GM19193 (cell line): ENCODE measurements around the gene TRIM28.
A peak's percentile ranks its signal among the peaks of the same experiment; 100 is the strongest.

Source experiments
- POLR2A ChIP-seq: IDR thresholded peaks from 4 replicates; pipeline ENCODE4 v1.6.1; 2011; ENCODE audit not compliant: insufficient read depth, insufficient read length; ENCODE audit errors: extremely low read depth

The TRIM28 gene

DNA sequence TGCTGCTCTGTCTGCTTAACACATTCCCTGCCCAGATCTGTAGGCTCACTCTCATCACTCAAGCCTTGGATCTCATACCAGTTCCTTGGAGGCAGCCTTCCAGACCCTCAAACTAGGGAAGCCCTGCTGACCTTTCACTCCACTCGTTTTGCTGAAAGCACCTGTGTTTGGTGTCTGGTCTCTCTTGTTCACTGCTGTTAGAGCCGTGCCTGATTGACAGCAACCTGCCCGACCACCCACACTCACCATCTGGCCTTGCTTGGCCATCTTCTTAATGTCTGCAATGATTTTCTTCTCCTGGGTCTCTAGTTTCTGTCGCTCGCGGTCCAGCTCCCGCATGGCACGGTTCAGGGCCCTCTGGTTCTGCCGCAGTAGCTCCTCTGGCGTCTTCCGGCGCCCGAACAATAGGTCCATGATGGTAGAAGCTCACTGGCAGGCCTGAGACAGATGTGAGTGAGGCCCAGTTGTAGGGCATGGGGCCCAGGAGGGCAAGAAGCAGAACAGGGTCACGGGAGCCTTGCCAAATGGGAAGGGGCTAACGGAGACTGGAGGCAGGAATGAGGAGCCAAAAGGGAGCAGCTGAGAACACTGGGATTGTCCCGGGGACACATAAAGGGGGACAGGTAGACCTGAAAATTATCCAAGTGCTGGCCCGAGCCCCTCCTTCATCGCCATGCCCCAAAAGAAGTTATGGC is 10.1 kb downstream of the TRIM28 start:
- TF ChIP-seq POLR2A = no peak

GRCh38 chr19:58554494-58555368 is 10.9 kb downstream of the TRIM28 start, which contains the start of gene CHMP2A:
Gene CHMP2A (minus strand): TSS chr19:58555105. CDS start chr19:58554212, 893 bp downstream.
- peak; percentile 81 for TF ChIP-seq POLR2A

DNA sequence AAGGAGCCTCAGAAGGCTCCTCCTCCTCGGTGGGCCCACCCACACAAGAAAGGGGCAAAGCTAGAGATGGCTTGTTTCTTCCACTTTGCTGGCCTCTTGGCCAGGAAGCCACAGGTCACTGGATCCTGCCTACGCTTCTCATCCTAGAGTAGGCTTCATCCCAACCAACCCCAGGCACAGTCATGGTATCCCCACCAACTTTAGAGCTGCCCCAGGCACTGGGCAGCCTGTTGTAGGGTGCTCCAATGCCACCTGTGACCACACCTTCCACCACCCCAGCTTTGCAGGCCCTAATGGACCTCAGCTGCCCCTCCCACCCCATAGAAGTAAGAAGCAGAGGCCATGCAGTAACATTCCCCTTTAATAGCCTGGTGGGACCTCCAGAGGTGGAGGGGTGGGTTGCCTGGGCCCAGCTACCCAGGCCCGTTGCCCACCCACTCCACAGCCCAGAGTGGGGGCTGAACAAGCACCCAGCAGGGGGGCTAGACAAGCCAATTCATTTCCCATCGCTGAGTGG is 11.6 kb downstream of the TRIM28 start:
- no peak for TF ChIP-seq POLR2A

GRCh38 chr19:58555920-58556621 is 12.2 kb downstream of the TRIM28 start:
- no peak for TF ChIP-seq POLR2A

GRCh38 chr19:58556622-58557220 is 12.9 kb downstream of the TRIM28 start:
- no peak for TF ChIP-seq POLR2A

GRCh38 chr19:58557221-58558065 is 13.6 kb downstream of the TRIM28 start:
- TF ChIP-seq POLR2A = no peak

DNA sequence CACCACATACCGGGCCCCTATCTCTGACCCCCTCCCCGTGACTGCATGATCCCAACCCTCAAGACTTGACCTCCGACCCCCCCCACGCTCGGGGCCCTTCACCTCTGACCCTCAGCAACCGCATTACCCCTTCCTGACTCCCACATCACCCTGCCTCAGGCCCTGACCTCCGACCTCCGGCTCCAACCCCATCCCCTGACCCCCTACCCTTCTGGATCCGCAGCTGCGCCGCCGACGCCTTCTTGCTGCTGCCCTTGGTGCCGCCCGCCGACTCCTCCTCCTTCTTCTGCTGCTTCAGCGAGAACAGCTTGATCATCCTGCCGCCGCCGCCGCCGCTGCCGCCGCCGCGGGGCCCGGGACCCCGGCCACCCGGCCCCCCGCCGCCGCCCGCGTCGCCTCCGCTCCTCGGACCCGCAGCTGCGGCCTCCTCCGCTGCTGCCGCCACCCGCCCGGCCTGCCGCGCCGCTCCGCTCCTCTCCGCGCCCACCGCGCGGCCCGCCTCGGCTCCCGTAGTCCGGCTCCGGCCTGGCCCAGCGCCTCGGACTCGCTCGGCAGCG is 14.3 kb downstream of the TRIM28 start, which contains the start of gene UBE2M:
TSS of gene UBE2M (minus strand) at position 546 of the 557 bp plus-strand sequence. CDS start at position 316, 230 bp downstream.
- TF ChIP-seq POLR2A = peak; percentile 48

GRCh38 chr19:58558623-58559274 is 14.9 kb downstream of the TRIM28 start:
- peak; percentile 54 for TF ChIP-seq POLR2A

DNA sequence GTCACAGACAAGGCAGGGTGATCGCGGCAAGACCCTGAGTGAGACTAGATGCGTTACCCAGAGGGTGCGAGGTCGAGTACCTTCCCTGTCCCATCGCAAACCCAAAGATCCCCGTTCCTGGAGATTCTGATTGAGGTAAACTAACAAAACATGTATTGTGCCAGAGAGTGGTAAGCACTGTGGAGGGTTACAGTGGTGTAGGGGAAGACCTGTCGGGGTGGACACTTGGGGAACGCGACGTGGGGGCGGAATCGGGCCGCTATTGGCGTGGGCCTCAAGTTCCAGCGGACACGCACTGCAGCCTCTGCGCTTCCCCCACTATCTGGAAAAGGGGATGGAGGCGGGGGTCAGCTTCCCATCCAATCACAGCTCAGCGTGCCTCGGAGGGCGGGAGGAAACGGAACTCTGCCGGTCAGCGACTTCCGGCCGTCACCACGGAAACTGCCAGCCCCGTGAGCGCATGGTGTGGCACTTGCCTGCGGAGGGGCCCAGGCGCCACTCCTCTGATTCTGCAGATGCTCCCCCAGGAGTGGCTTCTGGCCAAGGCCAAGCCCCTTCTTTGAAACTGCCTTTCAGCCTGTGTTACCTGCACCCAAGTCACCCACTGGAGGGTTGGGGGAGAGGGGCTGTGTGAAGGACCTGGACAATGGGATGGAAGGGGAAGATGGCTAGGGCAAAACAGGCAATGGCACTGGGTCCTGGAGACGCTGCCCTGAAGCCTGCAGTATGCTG is 15.6 kb downstream of the TRIM28 start:
- peak; percentile 81 for TF ChIP-seq POLR2A

GRCh38 chr19:58560007-58560887 is 16.4 kb downstream of the TRIM28 start:
- no peak for TF ChIP-seq POLR2A

GRCh38 chr19:58560921-58561320 is 17.1 kb downstream of the TRIM28 start:
- TF ChIP-seq POLR2A = no peak
